Measurements from ENCODE around the gene RAI14.

The RAI14 gene

DNA sequence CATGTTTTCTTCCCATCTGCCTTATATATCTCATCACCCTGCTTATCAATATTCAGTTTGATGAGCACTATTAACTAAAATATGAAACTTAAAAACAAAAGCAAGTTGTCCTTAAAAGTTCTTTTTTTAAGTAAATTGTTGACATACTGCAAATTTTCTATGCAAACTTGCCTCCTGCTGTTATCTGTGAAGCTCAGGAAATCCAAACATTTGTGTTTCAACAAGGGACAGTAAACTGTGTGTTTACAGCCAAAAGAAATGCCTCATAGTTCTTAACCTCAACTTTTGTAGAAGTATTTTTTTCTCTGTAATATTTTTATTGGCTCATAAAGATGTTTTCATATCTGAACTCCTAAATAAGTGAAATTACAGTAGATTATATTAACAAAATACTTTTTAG lies 175.2 kb downstream of the RAI14 start:
- no peak for DNase-seq

DNA sequence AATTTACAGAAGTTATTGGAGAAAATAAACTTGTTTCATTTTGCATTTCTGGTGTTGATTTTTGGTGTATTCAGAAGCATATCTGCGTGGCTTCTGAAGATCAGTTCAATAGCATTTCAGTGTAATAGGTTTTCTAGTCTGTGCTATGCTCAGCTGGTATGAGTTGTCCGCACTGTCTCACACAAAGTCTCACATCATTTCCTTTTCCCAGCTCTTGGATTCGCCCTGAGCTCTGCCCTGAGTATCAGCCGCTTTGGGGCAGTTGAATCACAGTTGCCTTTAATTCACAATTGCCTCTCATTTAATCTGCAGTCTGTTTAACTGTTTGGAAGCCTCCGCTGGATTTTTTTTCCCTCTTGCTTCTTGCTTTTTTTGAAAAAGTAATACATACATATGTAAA lies 176.4 kb downstream of the RAI14 start:
- DNase-seq = no peak

DNA sequence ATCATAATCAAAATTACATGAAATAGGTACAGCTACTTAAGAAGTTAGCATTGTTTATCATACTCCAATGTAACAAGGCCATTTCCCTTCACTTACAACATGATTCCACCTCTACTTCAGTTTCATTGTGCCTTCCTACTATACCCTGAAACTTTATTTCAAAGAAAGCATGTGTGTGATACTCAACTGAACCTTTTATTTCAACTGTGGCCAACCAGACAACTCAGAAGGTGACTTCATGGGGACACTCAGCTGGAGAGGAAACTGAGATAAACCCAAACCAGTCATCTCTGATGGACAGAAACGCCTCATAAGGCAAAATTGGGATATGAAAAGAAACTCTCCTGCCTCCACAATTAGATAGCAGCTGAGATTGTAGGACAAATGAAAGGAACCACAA lies 177.0 kb downstream of the RAI14 start:
- no peak for DNase-seq

- no peak for DNase-seq
These were observed 178.1 kb downstream of the RAI14 start for GRCh38 chr5:34833976-34834793.

GRCh38 chr5:34834794-34835089 lies 178.6 kb downstream of the RAI14 start:
- no peak for DNase-seq

DNA sequence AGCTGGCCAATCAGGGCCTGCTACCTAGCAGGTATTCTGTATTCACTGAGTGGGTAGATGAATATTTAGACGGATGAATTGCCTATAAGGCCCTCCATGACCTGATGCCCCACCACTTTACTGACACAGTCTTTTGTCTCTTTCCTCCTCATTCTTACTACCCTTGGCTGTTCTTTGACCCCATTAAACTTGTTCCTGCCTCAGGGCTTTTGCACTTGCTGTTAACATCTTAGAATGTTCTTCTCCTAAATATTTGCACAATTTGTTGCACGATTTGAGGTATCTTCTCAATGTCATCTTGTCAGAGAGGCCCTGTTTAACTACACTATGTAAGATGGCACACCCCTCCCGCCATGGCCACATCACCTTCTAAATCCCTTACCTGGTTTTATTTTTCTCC lies 179.5 kb downstream of the RAI14 start:
- DNase-seq = no peak

DNA sequence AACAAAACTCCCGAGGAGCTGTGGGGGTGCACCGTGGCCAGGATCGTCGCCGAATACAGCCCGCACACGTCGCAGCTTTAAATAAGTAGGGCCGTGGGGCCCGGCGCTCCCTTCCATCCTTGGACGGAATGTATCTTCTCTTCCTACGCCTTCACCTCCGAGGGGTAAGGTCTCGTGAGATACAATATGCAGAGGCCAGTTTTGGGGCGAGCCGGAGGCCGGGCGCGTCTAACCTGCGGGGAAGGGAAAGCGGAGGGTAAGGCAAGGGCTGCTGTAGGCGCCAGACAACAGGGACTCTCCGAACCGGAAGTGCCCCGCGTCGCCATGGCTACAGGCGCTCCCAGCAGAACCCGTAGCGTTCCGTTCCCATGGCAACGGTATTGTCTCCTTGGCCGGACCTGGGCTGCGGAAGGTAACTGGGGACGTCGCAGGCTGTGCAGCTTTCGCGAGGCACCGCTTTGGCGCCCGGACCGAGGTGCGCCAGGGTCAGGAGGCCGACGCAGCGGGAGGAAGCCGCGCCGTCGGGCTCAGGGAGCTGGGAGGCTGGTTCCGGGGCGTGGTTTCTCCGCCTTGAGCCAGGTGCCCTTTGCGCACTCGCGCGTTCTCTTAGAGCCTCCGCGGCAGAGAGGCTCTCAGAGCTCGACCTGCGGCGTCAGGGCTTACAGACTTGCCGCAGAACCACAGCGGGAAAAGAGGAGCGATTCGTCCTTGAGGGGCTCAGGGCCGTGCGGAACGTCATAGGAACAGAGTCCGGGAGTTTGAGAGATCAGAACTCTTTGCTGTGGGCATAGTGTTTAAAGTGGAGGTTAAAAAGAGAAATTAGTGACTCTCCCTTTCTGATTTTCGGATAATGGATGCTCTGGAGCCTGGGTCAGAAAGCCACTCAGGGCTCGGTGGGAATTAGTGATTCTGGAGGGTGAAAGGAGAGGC lies 182.9 kb downstream of the RAI14 start, which contains the start of gene TTC23L:
Gene TTC23L (plus strand): TSS at position 380 of the 930 bp plus-strand sequence. CDS start 1,508 bp downstream, outside the sequence.
- DNase-seq = peak; percentile 98

DNA sequence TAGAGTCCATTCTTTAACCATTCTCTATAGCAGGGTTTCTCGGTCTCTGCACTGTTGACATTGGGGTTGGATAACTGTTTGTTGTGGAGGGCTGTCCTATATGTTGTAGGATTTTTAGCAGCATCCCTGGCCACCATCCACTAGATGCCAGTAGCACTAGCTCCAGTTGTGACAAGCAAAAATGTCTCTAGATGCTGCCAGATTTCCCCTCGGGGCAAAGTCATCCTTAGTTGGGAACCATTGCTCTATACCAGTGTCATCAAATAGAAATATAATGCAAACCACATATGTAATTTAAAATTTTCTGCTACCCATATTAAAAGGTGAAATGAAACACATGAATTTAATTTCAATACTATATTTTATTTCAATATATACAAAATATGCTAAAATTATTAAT lies 185.7 kb downstream of the RAI14 start:
- no peak for DNase-seq

GRCh38 chr5:34842554-34842953 lies 186.4 kb downstream of the RAI14 start:
- DNase-seq = no peak

GRCh38 chr5:34843497-34843896 lies 187.4 kb downstream of the RAI14 start:
- no peak for DNase-seq

DNA sequence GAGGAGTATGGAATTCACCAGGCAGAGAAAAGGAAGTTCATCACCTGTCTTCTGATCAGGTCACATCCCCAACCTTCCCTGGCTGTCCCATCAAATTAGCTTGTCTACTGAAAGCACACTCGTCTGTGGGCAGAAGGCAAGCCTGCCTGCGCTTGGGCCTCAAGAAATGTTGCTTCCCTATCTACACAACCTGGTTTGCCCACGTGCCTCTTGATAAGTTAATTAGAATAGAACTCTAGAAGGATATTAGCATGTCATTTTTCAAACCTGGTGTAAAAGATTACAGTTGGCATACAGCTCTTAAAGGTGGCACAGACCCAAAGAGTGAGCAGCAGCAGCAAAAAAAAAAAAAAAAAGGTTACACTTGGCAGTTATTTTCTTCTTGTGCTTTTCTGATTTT lies 188.0 kb downstream of the RAI14 start:
- DNase-seq = no peak

GRCh38 chr5:34844999-34845398 lies 188.9 kb downstream of the RAI14 start:
- DNase-seq = no peak

DNA sequence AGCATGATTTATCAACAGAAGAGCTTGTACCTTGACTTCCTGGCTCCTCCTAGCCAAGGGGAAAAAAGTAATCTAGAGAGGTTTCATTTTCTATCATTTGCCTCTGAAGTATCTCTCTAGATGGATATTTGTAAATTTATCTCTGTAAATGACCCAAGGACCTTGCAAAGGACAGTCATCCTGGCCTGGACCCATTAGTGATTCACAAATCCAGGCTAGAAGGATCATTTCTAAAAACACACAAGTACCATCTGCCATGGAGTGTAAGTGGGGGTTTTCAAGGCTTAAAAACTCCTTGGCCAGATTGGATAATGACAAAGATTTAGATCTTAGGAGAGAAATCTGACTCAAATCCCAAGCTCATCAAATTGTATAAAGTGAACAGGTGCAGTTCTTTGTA lies 190.9 kb downstream of the RAI14 start:
- DNase-seq = no peak

- DNase-seq = no peak
These were observed 191.4 kb downstream of the RAI14 start for GRCh38 chr5:34847552-34847951.

- DNase-seq = no peak
These were observed 192.1 kb downstream of the RAI14 start for GRCh38 chr5:34848230-34848629.

DNA sequence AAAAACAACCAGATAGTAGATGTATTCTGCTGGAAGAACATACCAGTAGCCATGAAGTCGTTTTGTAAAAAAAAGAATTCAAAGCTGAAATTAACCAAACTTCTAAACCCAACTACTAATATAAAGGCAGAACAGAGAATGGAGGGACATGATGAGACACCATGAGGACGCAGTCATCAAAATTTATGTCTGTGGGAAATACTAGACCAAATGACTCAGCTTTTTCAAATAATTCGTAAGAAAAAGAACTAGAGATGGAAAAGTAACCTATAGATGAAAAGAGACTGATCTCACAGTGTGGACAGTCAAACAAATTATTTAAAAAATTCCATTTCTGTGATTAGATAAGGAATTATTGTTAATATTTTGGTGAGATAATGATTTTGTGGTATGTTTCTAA lies 193.1 kb downstream of the RAI14 start:
- no peak for DNase-seq

DNA sequence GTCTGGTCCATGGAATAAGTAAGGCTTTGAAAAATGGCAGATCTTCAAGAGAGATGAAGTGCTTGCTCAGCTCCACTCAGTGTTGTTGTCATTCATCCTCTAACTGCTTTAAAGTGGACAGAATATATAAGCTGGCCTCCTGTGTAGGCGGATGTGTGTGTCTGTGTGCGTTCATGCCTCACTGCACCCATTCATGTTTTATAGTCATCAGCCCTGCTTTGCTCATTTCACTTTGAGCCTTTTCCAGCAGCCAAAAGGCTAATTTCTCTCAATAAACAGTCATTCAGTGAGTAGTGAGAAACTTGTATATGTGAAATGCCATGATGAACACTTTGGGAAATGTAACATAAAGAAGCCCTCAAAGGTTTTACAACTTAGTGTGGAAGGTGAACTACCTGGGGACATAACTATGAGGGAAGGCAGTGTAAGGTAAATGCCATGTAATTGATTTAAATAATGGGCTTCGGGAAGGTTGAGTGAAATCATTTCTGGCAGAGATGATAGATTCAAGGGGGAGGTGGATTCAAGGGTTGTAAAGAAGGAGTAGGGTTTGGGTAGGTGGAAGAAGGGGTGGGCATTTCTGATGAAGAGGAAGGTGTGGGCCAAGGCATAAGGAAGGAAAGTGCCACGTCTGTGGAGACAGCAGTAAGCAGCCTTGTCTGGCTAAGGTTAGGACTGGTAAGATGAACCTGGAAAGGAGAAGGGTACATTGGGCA lies 198.5 kb downstream of the RAI14 start:
- DNase-seq = peak; percentile 64

DNA sequence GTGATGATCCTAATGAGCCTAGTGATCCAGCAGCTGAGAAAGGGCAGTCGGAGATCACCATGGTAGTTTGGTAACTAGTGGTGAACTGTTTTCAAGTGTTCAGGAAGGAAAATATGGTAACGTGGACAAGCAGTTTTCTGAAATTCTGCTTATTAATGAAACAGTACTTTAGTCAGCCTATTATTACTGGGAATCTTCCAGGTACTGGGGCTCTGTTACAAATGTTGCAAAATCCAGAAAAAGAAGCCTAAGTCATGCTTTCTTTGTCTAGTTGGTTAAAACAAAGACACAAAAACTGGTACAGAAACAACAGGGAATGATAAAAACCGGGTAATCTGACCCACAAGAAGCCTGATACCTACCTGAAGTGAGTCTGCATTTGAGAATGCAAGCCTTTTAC lies 201.0 kb downstream of the RAI14 start:
- DNase-seq = no peak

DNA sequence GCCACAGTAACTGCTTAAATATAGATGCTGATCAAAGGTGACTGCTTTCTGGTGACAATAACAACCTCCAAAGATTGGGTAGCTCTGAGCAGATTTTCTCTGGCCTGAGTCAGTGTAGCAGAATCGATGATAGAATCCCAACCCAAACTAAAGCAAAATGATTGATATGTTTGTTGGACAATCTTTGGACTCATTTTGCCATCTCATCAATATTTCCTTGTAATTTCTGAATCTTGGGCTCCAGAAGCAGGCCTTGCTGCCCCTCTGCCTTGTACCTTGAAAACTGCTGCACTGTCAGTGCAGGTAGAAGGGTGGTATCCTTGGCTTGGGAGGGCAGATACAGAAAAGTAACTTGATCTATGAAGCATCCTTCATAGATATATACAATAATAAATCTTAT lies 201.8 kb downstream of the RAI14 start:
- no peak for DNase-seq

DNA sequence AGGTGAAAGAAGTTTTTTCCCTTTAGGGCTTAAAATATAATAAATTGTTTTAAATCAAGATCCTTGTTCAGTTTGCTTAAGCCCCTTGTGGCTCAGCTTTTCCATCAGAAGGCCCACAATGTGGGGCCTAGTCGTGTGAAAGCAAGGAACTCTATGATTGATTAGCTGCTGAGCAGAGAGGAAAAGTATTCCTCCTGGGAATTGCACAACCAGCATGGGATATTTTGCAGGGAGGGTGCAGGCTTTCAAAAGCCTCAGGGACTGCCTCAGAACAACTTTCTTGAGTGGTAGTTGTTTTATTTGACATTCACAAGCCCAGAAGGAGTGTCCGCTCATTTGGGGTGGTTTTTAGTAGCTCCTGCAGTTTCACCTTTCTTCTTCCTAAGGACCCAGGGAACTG lies 202.7 kb downstream of the RAI14 start:
- no peak for DNase-seq

DNA sequence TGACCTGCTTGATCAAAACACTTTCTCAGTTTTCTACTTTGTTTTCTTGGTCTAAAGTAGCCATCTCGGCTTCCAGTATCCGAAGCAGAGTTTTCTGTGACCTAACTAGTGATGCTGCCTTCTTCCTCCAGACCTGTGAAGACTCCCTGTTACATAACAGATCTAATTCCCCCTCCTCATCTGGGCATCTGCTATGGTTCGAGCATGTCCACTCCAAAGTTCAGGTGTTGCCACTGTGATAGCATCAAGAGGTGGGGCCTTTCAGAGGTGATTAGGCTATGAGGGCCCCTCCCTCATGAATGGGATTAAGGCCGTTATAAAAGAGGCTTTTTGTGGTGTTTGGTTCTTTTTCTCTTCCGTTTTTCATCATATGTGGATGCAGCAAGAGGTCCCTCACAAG lies 203.1 kb downstream of the RAI14 start:
- DNase-seq = no peak

DNA sequence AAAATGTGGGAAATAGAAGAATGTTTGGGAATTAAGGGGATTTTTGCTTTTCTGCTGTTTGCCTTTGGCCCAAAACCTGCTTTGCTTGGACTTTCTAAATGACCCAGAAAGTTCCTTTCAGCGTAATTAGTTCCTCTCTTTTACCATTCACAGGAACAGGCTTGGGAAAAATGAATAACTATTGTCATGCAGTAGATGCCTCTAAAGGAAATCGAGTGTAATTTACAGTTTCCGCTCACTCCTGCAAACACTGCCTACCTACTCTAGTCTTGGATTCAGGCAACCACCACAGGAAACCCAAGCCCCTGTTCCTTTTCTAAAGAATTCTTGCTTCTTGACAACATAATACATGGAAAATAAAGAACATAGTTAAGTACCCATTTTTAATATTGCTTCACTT lies 207.8 kb downstream of the RAI14 start:
- DNase-seq = no peak

DNA sequence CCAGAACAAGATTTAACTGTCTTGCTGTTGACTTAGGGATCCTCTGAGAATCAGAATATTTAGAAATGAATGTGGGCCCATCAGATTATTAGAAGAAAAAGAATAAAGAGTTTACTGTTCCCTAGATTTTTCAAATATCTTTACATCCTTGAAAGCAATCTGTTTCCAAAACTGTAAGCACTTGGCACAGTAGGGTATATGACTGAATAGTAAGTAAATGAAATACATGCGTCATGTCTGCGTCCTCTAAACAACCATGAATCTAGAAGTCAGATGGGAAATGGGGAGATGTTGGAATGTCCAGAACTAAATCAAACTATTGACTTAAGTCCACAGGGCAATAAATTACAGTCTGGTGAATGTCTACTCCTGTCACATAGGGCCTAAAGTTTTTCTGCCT lies 209.0 kb downstream of the RAI14 start:
- no peak for DNase-seq
